ENCODE results near the gene TMED5.

Gene TMED5

GRCh38 chr1:93120614-93121013 lies 59.6 kb downstream of the TMED5 start:
- DNase-seq: no peak

DNA sequence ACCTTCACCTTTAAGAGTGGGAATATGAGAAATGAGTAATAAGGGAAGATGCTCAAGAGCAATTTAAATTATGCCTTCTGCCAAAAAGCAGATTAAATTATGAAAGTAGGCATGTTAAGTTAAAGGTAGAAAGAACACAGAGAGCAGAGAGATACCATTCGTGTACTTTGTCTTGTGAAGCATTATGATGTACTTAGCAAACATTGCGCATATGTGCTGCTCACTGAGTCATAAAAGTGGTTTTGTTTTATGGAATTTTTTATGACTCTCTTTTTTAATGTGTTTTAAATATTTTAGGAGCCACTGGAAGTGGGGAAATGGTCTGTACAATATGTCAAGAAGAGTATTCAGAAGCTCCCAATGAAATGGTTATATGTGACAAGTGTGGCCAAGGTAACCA lies 65.8 kb downstream of the TMED5 start:
- no peak for DNase-seq

GRCh38 chr1:93113127-93113526 lies 67.1 kb downstream of the TMED5 start:
- no peak for DNase-seq

DNA sequence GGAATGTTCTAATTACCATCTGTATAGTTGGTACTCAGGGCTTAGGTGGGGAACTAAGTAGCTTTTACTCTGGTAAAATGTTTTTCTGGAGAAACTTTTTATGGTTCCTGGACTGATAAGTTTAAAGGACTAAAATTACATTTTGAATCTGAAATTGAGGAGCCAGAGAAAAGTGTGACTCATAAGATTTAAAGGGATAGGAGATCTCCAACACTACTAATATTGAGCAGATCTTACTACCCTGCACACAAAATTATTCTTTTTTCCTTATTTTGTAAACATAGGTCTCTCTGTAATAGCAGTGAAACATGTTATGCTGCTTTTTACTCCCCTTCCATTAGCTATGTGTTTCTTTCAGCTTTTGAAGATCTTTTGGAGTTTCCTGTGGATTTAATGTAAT lies 68.7 kb downstream of the TMED5 start:
- DNase-seq: no peak

- no peak for DNase-seq
These were observed 69.1 kb downstream of the TMED5 start for GRCh38 chr1:93111065-93111464.

GRCh38 chr1:93109578-93109977 lies 70.6 kb downstream of the TMED5 start:
- no peak for DNase-seq

GRCh38 chr1:93108335-93108734 lies 71.9 kb downstream of the TMED5 start:
- DNase-seq: no peak

DNA sequence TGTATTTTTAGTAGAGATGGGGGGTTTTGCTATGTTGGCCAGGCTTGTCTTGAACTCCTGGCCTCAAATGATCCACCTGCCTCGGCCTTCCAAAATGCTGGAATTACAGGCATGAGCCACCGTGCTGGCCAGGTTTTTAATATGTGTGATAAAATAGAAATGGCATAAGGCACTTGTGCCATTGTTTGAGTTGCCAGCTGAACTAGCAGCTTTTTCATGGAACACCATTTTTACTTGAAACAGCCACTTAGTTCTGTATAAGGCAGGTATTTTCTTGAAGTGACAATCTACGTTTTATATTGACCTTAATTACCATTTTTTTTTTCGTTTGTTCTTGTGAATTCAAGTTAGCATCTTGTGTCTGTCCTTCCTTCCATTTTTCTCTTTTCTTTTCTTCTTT lies 72.8 kb downstream of the TMED5 start:
- DNase-seq: no peak

GRCh38 chr1:93106226-93106625 lies 74.0 kb downstream of the TMED5 start:
- DNase-seq: no peak

DNA sequence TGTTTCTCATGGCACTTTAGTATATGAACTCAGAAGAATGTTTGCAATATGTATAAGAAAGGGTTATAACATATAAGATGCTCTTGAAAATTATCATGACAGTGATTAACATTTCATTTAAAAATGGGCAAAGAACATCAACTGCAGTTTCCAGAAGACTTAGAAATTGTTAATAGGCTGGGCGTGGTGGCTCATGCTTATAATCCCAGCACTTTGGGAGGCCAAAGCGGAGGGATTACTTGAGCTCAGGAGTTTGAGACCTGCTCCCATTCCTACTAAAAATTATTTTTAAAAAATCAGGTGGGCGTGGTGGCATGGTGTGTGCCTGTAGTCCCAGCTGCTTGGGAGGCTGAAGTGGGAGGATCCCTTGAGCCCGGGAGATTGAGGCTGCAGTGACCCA lies 78.1 kb downstream of the TMED5 start:
- DNase-seq: no peak

Data from DMS153 (cell line).